ENCODE data around the gene SYMPK. TPM values are rescaled to one million over a fixed set of nuclear protein-coding genes. Genes with fewer than 3 reads are reported as not detected.

The SYMPK gene
- total RNA-seq, 2 donors from 2014 or later, result 16.4 to 20.6 TPM

- Histone ChIP-seq H3K27me3 (no peaks in the 10 kb centered on the region), H3K36me3 (peaks cover 10% of the 10 kb centered on the region), H3K27ac (no peak overlapping the region), H3K4me3 (no peak overlapping the region), H3K4me1 (peaks cover 0 to 44% of the 10 kb centered on the region in 2 donors), H3K9me3 (no peaks in the 10 kb centered on the region)
- DNase-seq (ENCODE audit: low spot score), result no peak
- no peak for TF ChIP-seq CTCF (IDR thresholded peaks at IDR 0.05)
Observed at GRCh38 chr19:45883881-45884681, 21.1 kb upstream of the SYMPK start.

GRCh38 chr19:45883586-45883880 lies 20.6 kb upstream of the SYMPK start:
- Histone ChIP-seq H3K27me3 (no peaks in the 10 kb centered on the region), H3K27ac (no peak overlapping the region), H3K9me3 (no peaks in the 10 kb centered on the region), H3K4me3 (peak overlapping the region in 1 of 2 donors; percentile 15), H3K36me3 (peaks cover 10% of the 10 kb centered on the region), H3K4me1 (peaks cover 0 to 44% of the 10 kb centered on the region in 2 donors)
- TF ChIP-seq CTCF (IDR thresholded peaks at IDR 0.05), result peak; percentile 18 to 40
- no peak for DNase-seq (ENCODE audit: low spot score)

GRCh38 chr19:45882652-45883585 lies 20.0 kb upstream of the SYMPK start:
- peak; percentile 82 to 86 for TF ChIP-seq CTCF (IDR thresholded peaks at IDR 0.05)
- Histone ChIP-seq H3K9me3 (no peaks in the 10 kb centered on the region), H3K4me3 (peak overlapping the region in 1 of 2 donors; percentile 15), H3K27me3 (no peaks in the 10 kb centered on the region), H3K4me1 (peaks cover 0 to 44% of the 10 kb centered on the region in 2 donors), H3K36me3 (peaks cover 10% of the 10 kb centered on the region), H3K27ac (peak overlapping the region in 1 of 2 donors; percentile 26)
- DNase-seq (ENCODE audit: low spot score), result peak; percentile 80

GRCh38 chr19:45881909-45882528 lies 19.1 kb upstream of the SYMPK start:
- H3K4me1 ChIP-seq, result peaks cover 0 to 46% of the 10 kb centered on the region in 2 donors
- H3K4me3 ChIP-seq, result no peak overlapping the region

More at GRCh38 chr19:45881909-45882528, 19.1 kb upstream of the SYMPK start:
- no peak overlapping the region for H3K27ac ChIP-seq
- H3K36me3 ChIP-seq, result peaks cover 10% of the 10 kb centered on the region
- TF ChIP-seq CTCF (IDR thresholded peaks at IDR 0.05), result no peak
- H3K27me3 ChIP-seq, result no peaks in the 10 kb centered on the region
- no peak for DNase-seq (ENCODE audit: low spot score)
- no peaks in the 10 kb centered on the region for H3K9me3 ChIP-seq
